ENCODE measurements around the gene UXS1. TPM values are rescaled to one million over a fixed set of nuclear protein-coding genes. Genes with fewer than 3 reads are reported as not detected.

The UXS1 gene
- total and polyA plus RNA-seq, 2 donors (not counting 1 experiment from before 2014, with no cell fraction given) = 20.3 to 44.8 TPM

DNA sequence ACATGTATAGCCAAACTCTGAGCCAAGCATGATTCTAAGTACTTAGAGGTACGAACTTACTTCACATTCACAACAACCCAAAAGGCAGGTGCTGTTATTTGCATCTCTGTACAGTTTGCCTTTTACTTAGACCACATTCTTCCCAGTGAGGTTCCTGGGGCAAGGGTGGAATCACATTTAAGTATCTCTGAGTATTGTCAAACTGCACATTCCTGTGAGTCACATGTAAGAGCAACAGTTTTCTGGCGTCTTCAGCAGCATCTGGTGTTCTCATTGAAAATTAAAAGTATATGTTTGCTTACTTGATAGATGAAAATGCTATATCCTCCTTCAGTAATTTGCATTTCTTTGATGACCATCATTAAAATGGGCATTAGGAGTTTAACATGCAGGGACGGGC lies 119.1 kb downstream of the UXS1 start:
- Mint-ChIP-seq H3K9me3 (ENCODE audit: insufficient read depth) (no peaks in the 10 kb centered on the region), H3K4me1 (no peaks in the 10 kb centered on the region), H3K27ac (no peak overlapping the region), H3K27me3 (peaks cover 14% of the 10 kb centered on the region), H3K4me3 (no peak overlapping the region)
- Histone ChIP-seq H3K4me2 (replicated peaks; ENCODE audit: low read depth, low read length, poor library complexity, severe bottlenecking) (no peak overlapping the region), H4K20me1 (ENCODE audit: control insufficient read depth, insufficient read depth, low read length, poor library complexity, severe bottlenecking) (no peaks in the 10 kb centered on the region), H3K27me3 (replicated peaks in 1 of 4; ENCODE audit: control extremely low read depth in 1 of 4, control insufficient read depth in 3 of 4, insufficient read depth in 4 of 4, low read length in 3 of 4) (peaks cover 0 to 6% (median 0%) of the 10 kb centered on the region in 4 experiments), H3K9me3 (ENCODE audit: control extremely low read depth in 1 of 3, control insufficient read depth in 2 of 3, insufficient read depth in 1 of 3, low read length in 2 of 3) (no peaks in the 10 kb centered on the region), H3K4me3 (ENCODE audit: control extremely low read depth in 1 of 5, extremely low read depth in 1 of 5, insufficient read depth in 1 of 5, low read depth in 2 of 5, low read length in 4 of 5) (no peak overlapping the region), H3K9ac (ENCODE audit: low read length) (no peak overlapping the region), H3K4me1 (ENCODE audit: control insufficient read depth in 2 of 2, insufficient read depth in 2 of 2, low read length in 2 of 2) (no peaks in the 10 kb centered on the region), H3K79me2 (ENCODE audit: control insufficient read depth, insufficient read depth, low read length) (no peaks in the 10 kb centered on the region), H3K36me3 (replicated peaks in 1 of 2; ENCODE audit: control extremely low read depth in 1 of 2, control insufficient read depth in 1 of 2, extremely low read depth in 1 of 2, insufficient read depth in 2 of 2, low read length in 1 of 2) (no peaks in the 10 kb centered on the region), H2AFZ (ENCODE audit: insufficient read depth, low read depth, low read length, poor library complexity, severe bottlenecking) (no peak overlapping the region), H3K27ac (ENCODE audit: low read length in 2 of 2) (no peak overlapping the region)
- no CpG with 5 or more reads among the region's 3 CpGs for WGBS (ENCODE audit: insufficient coverage)
- ATAC-seq (ENCODE audit: low read depth) = no peak
- CTCF ChIA-PET = no interaction called here
- DNase-seq = no peak
- intact Hi-C loops (cut with micrococcal nuclease) = no loop called here
- TF ChIP-seq CTCF (IDR thresholded peaks at IDR 0.05) = no peak
- no peak for TF ChIP-seq EZH2 (IDR thresholded peaks at IDR 0.05; ENCODE audit: borderline replicate concordance, insufficient read depth, low read depth, low read length, poor library complexity, severe bottlenecking)
- POLR2A ChIA-PET = no interaction called here

DNA sequence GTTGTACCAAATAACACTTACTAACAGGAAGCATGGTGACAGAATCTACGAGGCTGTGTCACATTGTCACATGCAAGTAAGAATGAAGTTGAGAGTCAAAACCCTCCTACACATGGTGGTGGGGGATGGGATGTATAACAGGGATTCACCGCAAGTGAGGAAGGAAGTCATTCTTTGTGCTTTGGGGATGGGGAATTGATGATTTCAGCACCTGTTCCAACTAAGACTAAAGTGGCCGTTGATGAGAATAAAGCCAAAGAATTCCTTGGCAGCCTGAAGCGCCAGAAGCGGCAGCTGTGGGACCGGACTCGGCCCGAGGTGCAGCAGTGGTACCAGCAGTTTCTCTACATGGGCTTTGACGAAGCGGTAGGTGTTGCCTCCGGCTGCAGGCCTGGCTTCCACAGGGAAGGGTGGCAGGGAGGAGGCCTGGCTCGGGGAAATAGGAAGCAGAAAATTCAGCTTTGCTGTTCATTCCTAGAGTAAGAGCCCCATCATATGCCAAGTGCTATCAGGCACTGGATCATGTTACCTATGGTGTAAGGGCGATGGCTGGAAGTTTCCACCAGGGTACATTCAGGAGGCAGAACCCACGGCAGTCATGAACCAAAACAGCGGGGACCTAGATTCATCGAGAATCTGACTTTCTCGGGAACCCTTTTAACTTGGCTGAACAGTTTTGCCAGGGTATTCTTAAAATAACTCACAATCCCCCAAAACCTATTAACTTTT lies 120.3 kb downstream of the UXS1 start:
- TF ChIP-seq EZH2 (IDR thresholded peaks at IDR 0.05; ENCODE audit: borderline replicate concordance, insufficient read depth, low read depth, low read length, poor library complexity, severe bottlenecking) = no peak
- TF ChIP-seq CTCF (IDR thresholded peaks at IDR 0.05) = no peak
- DNase-seq = no peak
- Histone ChIP-seq H3K4me2 (replicated peaks; ENCODE audit: low read depth, low read length, poor library complexity, severe bottlenecking) (no peak overlapping the region), H2AFZ (ENCODE audit: insufficient read depth, low read depth, low read length, poor library complexity, severe bottlenecking) (no peak overlapping the region), H3K4me3 (ENCODE audit: control extremely low read depth in 1 of 5, extremely low read depth in 1 of 5, insufficient read depth in 1 of 5, low read depth in 2 of 5, low read length in 4 of 5) (no peak overlapping the region), H3K27me3 (replicated peaks in 1 of 4; ENCODE audit: control extremely low read depth in 1 of 4, control insufficient read depth in 3 of 4, insufficient read depth in 4 of 4, low read length in 3 of 4) (peaks cover 0 to 11% (median under 1%) of the 10 kb centered on the region in 4 experiments), H4K20me1 (ENCODE audit: control insufficient read depth, insufficient read depth, low read length, poor library complexity, severe bottlenecking) (no peaks in the 10 kb centered on the region), H3K9ac (ENCODE audit: low read length) (no peak overlapping the region), H3K27ac (ENCODE audit: low read length in 2 of 2) (no peak overlapping the region), H3K9me3 (ENCODE audit: control extremely low read depth in 1 of 3, control insufficient read depth in 2 of 3, insufficient read depth in 1 of 3, low read length in 2 of 3) (no peaks in the 10 kb centered on the region), H3K79me2 (ENCODE audit: control insufficient read depth, insufficient read depth, low read length) (no peaks in the 10 kb centered on the region), H3K4me1 (ENCODE audit: control insufficient read depth in 2 of 2, insufficient read depth in 2 of 2, low read length in 2 of 2) (no peaks in the 10 kb centered on the region), H3K36me3 (replicated peaks in 1 of 2; ENCODE audit: control extremely low read depth in 1 of 2, control insufficient read depth in 1 of 2, extremely low read depth in 1 of 2, insufficient read depth in 2 of 2, low read length in 1 of 2) (no peaks in the 10 kb centered on the region)
- CTCF ChIA-PET = no interaction called here
- Mint-ChIP-seq H3K27ac (no peak overlapping the region), H3K9me3 (ENCODE audit: insufficient read depth) (no peaks in the 10 kb centered on the region), H3K4me1 (no peaks in the 10 kb centered on the region), H3K27me3 (peaks cover 21% of the 10 kb centered on the region), H3K4me3 (no peak overlapping the region)
- POLR2A ChIA-PET = no interaction called here
- intact Hi-C loops (cut with micrococcal nuclease) = no loop called here
- WGBS (ENCODE audit: insufficient coverage) = 85% methylated on average over 14 of the region's 17 CpGs
- no peak for ATAC-seq (ENCODE audit: low read depth)
